Transverse colon (tissue), 4 donors: ENCODE results near the gene ARHGAP5. TPM values are rescaled to one million over a fixed set of nuclear protein-coding genes. Genes with fewer than 3 reads are reported as not detected.

Experiments
- DNase-seq: peaks from one replicate; pipeline ENCODE4 v3.0.0-alpha.2; 2019
- H3K27ac ChIP-seq, 4 donors: fragments of 200-600 bp; sonication (generic); 2 replicates each; pipeline ENCODE4 v1.5.1; 2016 to 2018; ENCODE audit warnings: inconsistent platforms in 4 of 4
- H3K27me3 ChIP-seq: fragments of 200-600 bp; sonication (generic); 2 replicates; pipeline ENCODE4 v1.5.1; 2017; ENCODE audit warnings: inconsistent platforms
- H3K36me3 ChIP-seq, 4 donors: fragments of 200-600 bp; sonication (generic); 2 replicates each; pipeline ENCODE4 v1.5.1; 2017 to 2019; ENCODE audit warnings: inconsistent platforms in 4 of 4
- H3K4me1 ChIP-seq, 4 donors: fragments of 200-600 bp; sonication (generic); 2 replicates each; pipeline ENCODE4 v1.5.1; 2017 to 2020; ENCODE audit warnings: inconsistent platforms in 4 of 4
- H3K4me3 ChIP-seq, 4 donors: fragments of 200-600 bp; sonication (generic); 1 replicate in 1 of 4; 2 replicates in 3 of 4; pipeline versions ENCODE4 v1.5.1 to v1.6.1; 2017 to 2019; ENCODE audit warnings: inconsistent platforms in 4 of 4
- H3K9me3 ChIP-seq, 2 donors: fragments of 200-600 bp; sonication (generic); 2 replicates each; pipeline ENCODE4 v1.5.1; 2017 to 2019; ENCODE audit warnings: inconsistent platforms in 2 of 2
- EP300 ChIP-seq: sonication (generic); formaldehyde crosslinking; IDR thresholded peaks from one replicate; pipeline ENCODE4 v1.6.1; 2017; ENCODE audit warnings: antibody characterized with exemption, low read depth
- POLR2A ChIP-seq: fragments of 450-650 bp; IDR thresholded peaks from one replicate; pipeline ENCODE4 v1.6.1; 2016; ENCODE audit warnings: antibody characterized with exemption, mild to moderate bottlenecking, moderate library complexity
- POLR2AphosphoS5 ChIP-seq, 3 donors: sonication (generic); formaldehyde crosslinking; IDR thresholded peaks; one replicate each; pipeline ENCODE4 v1.6.1; 2016; ENCODE audit warnings: antibody characterized with exemption in 3 of 3
- WGBS, 2 donors: methylation state at CpG; one replicate each; pipeline ENCODE4 v1.1.5; 2018; ENCODE audit warnings: low coverage in 1 of 2; 5-methylcytosine and 5-hydroxymethylcytosine counted together
- in situ Hi-C, 4 donors: fragments of 200-750 bp; cut with MboI; loops; one replicate each; pipeline versions ENCODE4 v1.15.0 to v1.15.1; 2017; ENCODE audit warnings: low sequenced_read_pairs in 3 of 4, low pct_ligation_motif_present in 1 of 4, low pct_unique_long_range_greater_than_20kb in 1 of 4
- intact Hi-C: fragments of 100-400 bp; cut with DNase I; formaldehyde crosslinking; loops from one replicate; pipeline ENCODE4 v1.15.1; 2023; ENCODE audit warnings: low total_unique reads
- total RNA-seq, 4 donors: library from RNA; depleted of rRNA; stranded (reverse); fragments of >200 nt; gene quantifications; one replicate each; pipeline ENCODE4 v1.1.0, GENCODE V29; 2016
- TF ChIP-seq, protein P1 (sequence below), 5 experiments: fragments of 200-600 bp in 3 of 5; fragments of 450-650 bp in 2 of 5; sonication (generic) in 3 of 5; IDR thresholded peaks; 1 replicate in 2 of 5; 2 replicates in 3 of 5; pipeline ENCODE4 v1.5.1; 2016 to 2017; ENCODE audit warnings: antibody characterized with exemption in 5 of 5, inconsistent platforms in 3 of 5, mild to moderate bottlenecking in 2 of 5, moderate library complexity in 1 of 5

ARHGAP5 gene
- total RNA-seq, 4 donors from 2014 or later = 66.5 to 120 (median 85.3) TPM

GRCh38 chr14:32047791-32048190 is 29.3 kb upstream of the ARHGAP5 start:
- 71 to 78% methylated on average over 2 of the region's 2 CpGs for WGBS, 2 donors
- intact Hi-C loops = no loop called here
- no peaks in the 10 kb centered on the region for H3K36me3 ChIP-seq
- H3K4me3 ChIP-seq = no peak overlapping the region
- DNase-seq = no peak
- no peaks in the 10 kb centered on the region for H3K4me1 ChIP-seq
- in situ Hi-C loops = no loop called here
- TF ChIP-seq EP300 = no peak
- TF ChIP-seq POLR2AphosphoS5 (IDR thresholded peaks at IDR 0.05) = no peak
- TF ChIP-seq, protein P1, sequence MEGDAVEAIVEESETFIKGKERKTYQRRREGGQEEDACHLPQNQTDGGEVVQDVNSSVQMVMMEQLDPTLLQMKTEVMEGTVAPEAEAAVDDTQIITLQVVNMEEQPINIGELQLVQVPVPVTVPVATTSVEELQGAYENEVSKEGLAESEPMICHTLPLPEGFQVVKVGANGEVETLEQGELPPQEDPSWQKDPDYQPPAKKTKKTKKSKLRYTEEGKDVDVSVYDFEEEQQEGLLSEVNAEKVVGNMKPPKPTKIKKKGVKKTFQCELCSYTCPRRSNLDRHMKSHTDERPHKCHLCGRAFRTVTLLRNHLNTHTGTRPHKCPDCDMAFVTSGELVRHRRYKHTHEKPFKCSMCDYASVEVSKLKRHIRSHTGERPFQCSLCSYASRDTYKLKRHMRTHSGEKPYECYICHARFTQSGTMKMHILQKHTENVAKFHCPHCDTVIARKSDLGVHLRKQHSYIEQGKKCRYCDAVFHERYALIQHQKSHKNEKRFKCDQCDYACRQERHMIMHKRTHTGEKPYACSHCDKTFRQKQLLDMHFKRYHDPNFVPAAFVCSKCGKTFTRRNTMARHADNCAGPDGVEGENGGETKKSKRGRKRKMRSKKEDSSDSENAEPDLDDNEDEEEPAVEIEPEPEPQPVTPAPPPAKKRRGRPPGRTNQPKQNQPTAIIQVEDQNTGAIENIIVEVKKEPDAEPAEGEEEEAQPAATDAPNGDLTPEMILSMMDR (IDR thresholded peaks at IDR 0.05) = no peak
- TF ChIP-seq POLR2A = no peak
- H3K9me3 ChIP-seq = no peaks in the 10 kb centered on the region
- H3K27ac ChIP-seq = no peak overlapping the region
- H3K27me3 ChIP-seq = no peaks in the 10 kb centered on the region

DNA sequence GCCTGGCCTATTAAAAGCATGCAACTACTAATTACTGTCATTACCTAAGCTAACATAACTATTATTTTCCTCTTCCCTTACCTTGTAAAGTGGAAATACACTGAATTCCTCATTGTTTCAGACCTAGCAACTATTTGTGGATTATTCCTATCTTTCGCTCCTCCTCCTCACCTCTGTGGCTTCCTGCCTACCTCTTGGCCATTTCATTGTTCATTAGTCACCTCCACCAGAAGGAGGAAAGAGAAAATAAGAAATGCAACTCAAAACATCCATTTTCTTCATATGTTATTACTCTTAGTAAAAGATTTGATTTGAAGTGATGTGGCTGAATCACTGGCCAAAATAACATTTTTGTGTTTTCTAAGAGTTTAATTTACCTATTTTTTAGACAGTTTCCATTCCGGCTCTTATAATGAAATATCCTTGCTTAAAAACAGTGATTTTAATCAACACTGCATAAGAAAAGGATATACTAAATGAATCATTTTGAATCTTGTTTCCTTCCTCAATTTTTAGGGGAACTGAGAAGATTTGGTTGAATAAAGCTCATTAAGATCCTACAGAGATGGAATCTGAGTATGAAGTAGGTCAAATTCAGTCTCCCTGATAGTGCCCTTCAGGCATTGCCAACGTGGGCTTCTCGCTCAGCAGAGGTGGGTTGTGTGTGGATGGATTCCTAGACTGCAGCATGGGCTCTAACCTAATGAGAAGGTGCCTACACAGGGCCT is 27.6 kb upstream of the ARHGAP5 start:
- DNase-seq = no peak
- Histone ChIP-seq H3K27me3 (no peaks in the 10 kb centered on the region), H3K4me3 (no peak overlapping the region), H3K4me1 (no peaks in the 10 kb centered on the region), H3K36me3 (no peaks in the 10 kb centered on the region), H3K27ac (no peak overlapping the region), H3K9me3 (no peaks in the 10 kb centered on the region)
- intact Hi-C loops = no loop called here
- no peak for TF ChIP-seq EP300
- no peak for TF ChIP-seq POLR2AphosphoS5 (IDR thresholded peaks at IDR 0.05)
- no peak for TF ChIP-seq POLR2A
- TF ChIP-seq, protein P1 (IDR thresholded peaks at IDR 0.05) = no peak
- in situ Hi-C loops = no loop called here
- 79 to 80% methylated on average over 4 of the region's 4 CpGs for WGBS, 2 donors

GRCh38 chr14:32050878-32051277 is 26.2 kb upstream of the ARHGAP5 start:
- no peak for TF ChIP-seq POLR2AphosphoS5 (IDR thresholded peaks at IDR 0.05)
- TF ChIP-seq EP300 = no peak
- TF ChIP-seq, protein P1 (IDR thresholded peaks at IDR 0.05) = no peak
- no peak for TF ChIP-seq POLR2A
- in situ Hi-C loops (no loop called here), intact Hi-C loops (no loop called here)
- Histone ChIP-seq H3K4me3 (no peak overlapping the region), H3K36me3 (no peaks in the 10 kb centered on the region), H3K27ac (no peak overlapping the region), H3K4me1 (no peaks in the 10 kb centered on the region), H3K9me3 (no peaks in the 10 kb centered on the region), H3K27me3 (no peaks in the 10 kb centered on the region)
- no peak for DNase-seq

- no peaks in the 10 kb centered on the region for H3K4me1 ChIP-seq
- no peaks in the 10 kb centered on the region for H3K27me3 ChIP-seq
- H3K4me3 ChIP-seq = no peak overlapping the region
- in situ Hi-C loops = no loop called here
- H3K27ac ChIP-seq = no peak overlapping the region
- intact Hi-C loops = no loop called here
- TF ChIP-seq EP300 (no peak), POLR2A (no peak), POLR2AphosphoS5 (IDR thresholded peaks at IDR 0.05) (no peak)
- TF ChIP-seq, protein P1 (IDR thresholded peaks at IDR 0.05) = no peak
- no peak for DNase-seq
- H3K36me3 ChIP-seq = no peaks in the 10 kb centered on the region
- no peaks in the 10 kb centered on the region for H3K9me3 ChIP-seq
- 95 to 96% methylated on average over 5 of the region's 5 CpGs for WGBS, 2 donors
These were observed 22.6 kb upstream of the ARHGAP5 start for GRCh38 chr14:32054536-32054935.
